IPS-15b (cell line): Measurements from ENCODE around the gene PTPRN2.
"Not testable (repeated sequence)": the region's sequence is repeated elsewhere in the genome, so short reads cannot be mapped to it uniquely, and the experiment has no call there.

Experiments used
- H3K27me3 ChIP-seq: one replicate; pipeline ENCODE4 v1.6.1; 2013; ENCODE audit warnings: low read length; ENCODE audit not compliant: control insufficient read depth, insufficient read depth
- H3K36me3 ChIP-seq: one replicate; pipeline ENCODE4 v1.6.1; 2013; ENCODE audit warnings: low read length; ENCODE audit not compliant: control insufficient read depth, insufficient read depth
- H3K4me1 ChIP-seq: one replicate; pipeline ENCODE4 v1.6.1; 2013; ENCODE audit warnings: mild to moderate bottlenecking, low read length; ENCODE audit not compliant: control insufficient read depth, insufficient read depth
- H3K4me3 ChIP-seq: one replicate; pipeline ENCODE4 v1.5.1; 2013; ENCODE audit warnings: low read depth, low read length
- H3K9ac ChIP-seq: one replicate; pipeline ENCODE4 v1.6.1; 2013; ENCODE audit warnings: low read depth, mild to moderate bottlenecking, low read length
- H3K9me3 ChIP-seq: one replicate; pipeline ENCODE4 v1.6.1; 2013; ENCODE audit warnings: mild to moderate bottlenecking, low read length; ENCODE audit not compliant: control insufficient read depth, insufficient read depth

Gene PTPRN2

GRCh38 chr7:157495594-157495993 lies 1092.0 kb downstream of the PTPRN2 start:
- H3K36me3 ChIP-seq, result no peaks in the 10 kb centered on the region
- no peak overlapping the region for H3K4me3 ChIP-seq
- H3K9me3 ChIP-seq, result no peaks in the 10 kb centered on the region
- H3K9ac ChIP-seq, result no peak overlapping the region
- H3K27me3 ChIP-seq, result no peaks in the 10 kb centered on the region
- no peaks in the 10 kb centered on the region for H3K4me1 ChIP-seq

DNA sequence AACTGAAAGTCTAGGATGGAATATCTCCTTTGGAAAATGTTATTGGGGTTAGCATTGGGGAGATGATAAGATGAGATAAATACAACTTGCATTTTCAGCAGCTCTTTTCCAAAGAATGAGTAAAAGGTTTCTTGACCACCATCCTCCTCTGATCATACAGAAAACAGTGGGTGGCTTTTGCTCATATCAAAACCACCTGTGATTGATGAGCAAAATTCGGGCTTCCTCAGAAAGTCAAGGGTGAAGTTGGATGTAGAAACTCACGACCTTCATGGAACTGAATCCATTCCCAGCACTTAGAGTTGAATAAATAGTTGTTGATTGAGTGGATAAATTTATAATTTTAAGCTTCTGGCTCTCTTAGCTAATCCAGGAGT lies 1092.5 kb downstream of the PTPRN2 start:
- Histone ChIP-seq H3K4me1 (no peaks in the 10 kb centered on the region), H3K4me3 (no peak overlapping the region), H3K27me3 (no peaks in the 10 kb centered on the region)

GRCh38 chr7:157494506-157495176 lies 1093.0 kb downstream of the PTPRN2 start:
- Histone ChIP-seq H3K27me3 (no peaks in the 10 kb centered on the region), H3K4me3 (no peak overlapping the region), H3K4me1 (no peaks in the 10 kb centered on the region), H3K36me3 (no peaks in the 10 kb centered on the region), H3K9me3 (no peaks in the 10 kb centered on the region), H3K9ac (no peak overlapping the region)

More for the DNA sequence above, 1092.5 kb downstream of the PTPRN2 start:
- Histone ChIP-seq H3K9ac (no peak overlapping the region), H3K36me3 (no peaks in the 10 kb centered on the region), H3K9me3 (no peaks in the 10 kb centered on the region)

DNA sequence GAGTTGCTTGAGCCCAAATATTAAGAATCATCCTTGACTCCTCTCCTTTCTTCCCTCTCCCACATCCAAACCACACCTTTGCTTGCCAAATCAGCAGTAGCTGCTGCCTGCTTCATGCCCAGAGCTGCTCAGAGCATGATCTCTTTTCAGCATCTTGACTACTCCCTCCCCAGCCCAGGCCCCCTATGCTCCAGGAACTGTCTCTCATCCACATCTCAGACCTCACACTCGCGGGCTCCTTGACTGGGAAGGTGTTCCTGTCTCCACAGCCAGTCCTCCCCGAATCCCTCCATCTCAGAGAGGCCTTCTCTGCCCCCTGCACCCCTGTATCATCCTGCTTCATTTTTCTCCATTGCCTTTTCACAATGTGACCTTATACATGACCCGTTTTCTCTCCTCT lies 1093.8 kb downstream of the PTPRN2 start:
- no peaks in the 10 kb centered on the region for H3K27me3 ChIP-seq
- H3K4me3 ChIP-seq, result no peak overlapping the region
- H3K36me3 ChIP-seq, result no peaks in the 10 kb centered on the region
- H3K9ac ChIP-seq, result no peak overlapping the region
- no peaks in the 10 kb centered on the region for H3K4me1 ChIP-seq
- no peaks in the 10 kb centered on the region for H3K9me3 ChIP-seq

DNA sequence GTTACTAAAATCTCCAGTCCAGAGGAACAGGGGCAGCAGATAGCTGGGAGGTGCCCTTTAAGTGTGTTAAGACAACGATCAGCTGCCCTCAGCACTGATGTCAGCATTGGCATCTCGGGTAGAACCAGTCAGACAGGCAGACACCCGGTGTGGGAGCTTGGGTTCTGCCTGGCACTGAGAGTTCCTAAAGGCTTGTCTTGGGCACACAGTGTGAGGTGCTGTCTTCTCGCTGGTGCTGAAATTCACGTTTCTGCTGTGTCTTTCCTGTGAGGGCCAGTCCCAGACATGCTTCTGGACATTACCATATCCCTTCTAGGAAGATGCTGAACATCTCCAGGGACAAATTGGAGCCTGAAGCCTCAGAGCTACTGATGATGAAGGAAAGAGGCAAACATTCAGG lies 1094.6 kb downstream of the PTPRN2 start:
- no peak overlapping the region for H3K4me3 ChIP-seq
- H3K36me3 ChIP-seq, result no peaks in the 10 kb centered on the region
- no peak overlapping the region for H3K9ac ChIP-seq
- no peaks in the 10 kb centered on the region for H3K27me3 ChIP-seq
- H3K4me1 ChIP-seq, result no peaks in the 10 kb centered on the region
- no peaks in the 10 kb centered on the region for H3K9me3 ChIP-seq

DNA sequence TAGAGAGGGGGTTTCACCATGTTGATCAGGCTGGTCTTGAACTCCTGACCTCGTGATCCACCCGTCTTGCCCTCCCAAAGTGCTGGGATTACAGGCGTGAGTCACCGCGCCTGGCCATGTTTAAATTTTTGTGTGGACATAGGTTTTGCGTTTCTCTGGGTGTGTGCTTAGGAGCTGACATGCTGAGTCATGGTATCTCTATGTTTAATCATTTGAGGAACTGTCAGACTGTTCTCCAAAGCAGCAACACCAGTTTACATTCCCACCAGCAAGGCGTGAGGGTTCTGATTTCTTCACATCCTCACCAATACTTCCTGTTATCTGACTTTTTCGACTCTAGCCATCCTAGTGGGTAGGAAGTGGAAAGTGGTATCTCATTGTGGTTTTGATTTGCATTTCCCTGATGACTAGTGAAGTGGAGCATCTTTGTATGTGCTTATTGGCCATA lies 1097.1 kb downstream of the PTPRN2 start:
- Histone ChIP-seq H3K27me3 (no peaks in the 10 kb centered on the region), H3K9ac (no peak overlapping the region), H3K9me3 (no peaks in the 10 kb centered on the region), H3K4me1 (no peaks in the 10 kb centered on the region), H3K36me3 (no peaks in the 10 kb centered on the region), H3K4me3 (no peak overlapping the region)

DNA sequence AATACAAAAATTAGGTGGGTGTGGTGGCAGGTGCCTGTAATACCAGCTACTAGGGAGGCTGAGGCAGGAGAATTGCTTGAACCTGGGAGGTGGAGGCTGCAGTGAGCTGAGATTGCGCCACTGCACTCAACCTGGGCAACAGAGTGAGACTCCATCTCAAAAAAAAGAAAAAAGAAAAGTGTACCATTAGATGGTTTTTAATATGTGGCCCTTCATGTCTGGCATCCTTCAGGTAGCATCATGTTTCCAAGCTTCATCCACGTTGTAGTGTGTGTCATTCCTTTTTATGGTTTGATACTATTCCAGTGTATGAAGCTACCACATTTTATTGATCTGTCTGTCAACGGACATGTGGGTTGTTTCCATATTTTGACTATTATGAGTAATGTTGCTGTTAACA lies 1097.8 kb downstream of the PTPRN2 start:
- not testable (repeated sequence) for H3K27me3 ChIP-seq, H3K4me1 ChIP-seq, H3K9ac ChIP-seq, H3K9me3 ChIP-seq, H3K36me3 ChIP-seq, H3K4me3 ChIP-seq
